ENCODE data around the gene KCNRG. TPM values are rescaled to one million over a fixed set of nuclear protein-coding genes. Genes with fewer than 3 reads are reported as not detected.
A peak's percentile ranks its signal among the peaks of the same experiment; 100 is the strongest.
"Not testable (repeated sequence)": the region's sequence is repeated elsewhere in the genome, so short reads cannot be mapped to it uniquely, and the experiment has no call there.

Gene KCNRG
- total RNA-seq, 1 donor from 2014 or later, result 3.1 TPM

DNA sequence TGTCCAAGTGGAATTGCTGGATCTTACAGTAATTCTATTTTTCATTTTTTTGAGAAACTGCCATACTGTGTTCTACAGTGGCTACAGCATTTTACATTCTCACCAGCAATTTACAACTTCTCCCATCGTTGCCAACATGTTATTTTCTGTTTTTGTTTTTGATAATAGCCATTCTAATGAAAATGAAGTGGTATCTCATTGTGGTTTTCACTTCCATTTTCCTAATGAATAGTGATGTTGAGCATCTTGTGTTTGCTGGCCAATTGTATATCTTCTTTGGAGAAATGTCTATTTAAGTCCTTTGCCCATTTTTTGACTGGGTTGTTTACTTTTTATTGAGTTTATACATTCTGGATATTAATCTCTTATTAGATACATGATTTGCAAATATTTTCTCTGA is 38.6 kb downstream of the KCNRG start:
- CTCF ChIA-PET, result no interaction called here
- POLR2A ChIA-PET, result no interaction called here
- intact Hi-C loops (cut with micrococcal nuclease), result no loop called here
- H3K4me3 Mint-ChIP-seq, result no peak overlapping the region
- H3K4me1 Mint-ChIP-seq, result peaks cover 32% of the 10 kb centered on the region
- H3K9me3 Mint-ChIP-seq, result no peaks in the 10 kb centered on the region
- H3K27me3 Mint-ChIP-seq, result no peaks in the 10 kb centered on the region
- DNase-seq, result no peak
- TF ChIP-seq, protein P1, sequence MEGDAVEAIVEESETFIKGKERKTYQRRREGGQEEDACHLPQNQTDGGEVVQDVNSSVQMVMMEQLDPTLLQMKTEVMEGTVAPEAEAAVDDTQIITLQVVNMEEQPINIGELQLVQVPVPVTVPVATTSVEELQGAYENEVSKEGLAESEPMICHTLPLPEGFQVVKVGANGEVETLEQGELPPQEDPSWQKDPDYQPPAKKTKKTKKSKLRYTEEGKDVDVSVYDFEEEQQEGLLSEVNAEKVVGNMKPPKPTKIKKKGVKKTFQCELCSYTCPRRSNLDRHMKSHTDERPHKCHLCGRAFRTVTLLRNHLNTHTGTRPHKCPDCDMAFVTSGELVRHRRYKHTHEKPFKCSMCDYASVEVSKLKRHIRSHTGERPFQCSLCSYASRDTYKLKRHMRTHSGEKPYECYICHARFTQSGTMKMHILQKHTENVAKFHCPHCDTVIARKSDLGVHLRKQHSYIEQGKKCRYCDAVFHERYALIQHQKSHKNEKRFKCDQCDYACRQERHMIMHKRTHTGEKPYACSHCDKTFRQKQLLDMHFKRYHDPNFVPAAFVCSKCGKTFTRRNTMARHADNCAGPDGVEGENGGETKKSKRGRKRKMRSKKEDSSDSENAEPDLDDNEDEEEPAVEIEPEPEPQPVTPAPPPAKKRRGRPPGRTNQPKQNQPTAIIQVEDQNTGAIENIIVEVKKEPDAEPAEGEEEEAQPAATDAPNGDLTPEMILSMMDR (IDR thresholded peaks at IDR 0.05), result no peak
- ATAC-seq (ENCODE audit: low read depth), result no peak
- peaks cover 51% of the 10 kb centered on the region for H3K36me3 Mint-ChIP-seq (ENCODE audit: low read depth)
- H3K27ac Mint-ChIP-seq, result no peak overlapping the region

DNA sequence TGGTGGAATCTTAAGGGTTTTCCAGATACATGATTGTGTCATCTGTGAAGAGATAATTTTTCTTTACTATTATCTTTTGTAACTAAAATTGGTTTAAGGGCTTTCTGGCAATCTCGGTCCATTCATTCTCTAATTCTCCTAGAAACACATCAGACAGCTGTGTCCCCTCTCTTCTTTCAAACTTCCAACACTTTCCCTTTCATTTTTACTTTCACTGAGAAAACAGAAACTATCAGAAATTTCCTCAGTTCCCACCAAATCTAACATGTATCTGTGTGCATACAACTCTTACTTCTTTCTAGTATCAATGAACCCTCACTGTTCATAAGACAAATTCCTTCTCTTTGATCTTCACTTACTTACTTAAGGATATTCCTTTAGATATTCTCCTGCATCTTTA is 40.2 kb downstream of the KCNRG start:
- peaks cover 32% of the 10 kb centered on the region for H3K4me1 Mint-ChIP-seq
- intact Hi-C loops (cut with micrococcal nuclease), result loop anchor here (5.0 kb wide), 1 partner anchor 38 kb away; the partner anchor contains the start of gene KCNRG
- DNase-seq (no peak), ATAC-seq (ENCODE audit: low read depth) (no peak)
- no peak overlapping the region for H3K4me3 Mint-ChIP-seq
- H3K36me3 Mint-ChIP-seq (ENCODE audit: low read depth), result peaks cover 57% of the 10 kb centered on the region
- CTCF ChIA-PET, result no interaction called here
- H3K27me3 Mint-ChIP-seq, result no peaks in the 10 kb centered on the region
- TF ChIP-seq, protein P1 (IDR thresholded peaks at IDR 0.05), result no peak
- POLR2A ChIA-PET, result no interaction called here
- no peaks in the 10 kb centered on the region for H3K9me3 Mint-ChIP-seq
- peak overlapping the region; percentile 8 for H3K27ac Mint-ChIP-seq

DNA sequence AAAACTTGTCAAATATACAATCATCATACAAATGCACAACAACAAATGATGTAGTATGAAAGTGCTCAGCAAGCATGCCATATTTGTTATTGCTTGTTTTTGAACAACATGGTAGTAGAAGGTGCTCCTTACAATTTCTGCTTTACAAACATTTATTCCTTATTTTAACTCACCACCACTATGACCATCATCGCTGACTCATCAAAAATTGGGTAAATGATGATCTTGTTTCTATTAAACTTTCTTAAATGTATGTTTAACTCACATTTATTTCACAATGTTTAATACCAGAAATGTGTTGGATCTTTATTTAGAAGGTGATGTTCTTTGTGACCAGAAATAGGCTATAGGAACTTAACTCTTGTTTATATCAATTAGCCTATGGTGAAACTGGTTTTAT is 45.5 kb downstream of the KCNRG start:
- Mint-ChIP-seq H3K4me3 (no peak overlapping the region), H3K4me1 (peaks cover 12% of the 10 kb centered on the region), H3K36me3 (ENCODE audit: low read depth) (peaks cover 36% of the 10 kb centered on the region), H3K27me3 (no peaks in the 10 kb centered on the region), H3K27ac (no peak overlapping the region), H3K9me3 (no peaks in the 10 kb centered on the region)
- CTCF ChIA-PET, result no interaction called here
- POLR2A ChIA-PET, result no interaction called here
- intact Hi-C loops (cut with micrococcal nuclease), result no loop called here
- TF ChIP-seq, protein P1 (IDR thresholded peaks at IDR 0.05), result no peak
- ATAC-seq (ENCODE audit: low read depth) (no peak), DNase-seq (no peak)

DNA sequence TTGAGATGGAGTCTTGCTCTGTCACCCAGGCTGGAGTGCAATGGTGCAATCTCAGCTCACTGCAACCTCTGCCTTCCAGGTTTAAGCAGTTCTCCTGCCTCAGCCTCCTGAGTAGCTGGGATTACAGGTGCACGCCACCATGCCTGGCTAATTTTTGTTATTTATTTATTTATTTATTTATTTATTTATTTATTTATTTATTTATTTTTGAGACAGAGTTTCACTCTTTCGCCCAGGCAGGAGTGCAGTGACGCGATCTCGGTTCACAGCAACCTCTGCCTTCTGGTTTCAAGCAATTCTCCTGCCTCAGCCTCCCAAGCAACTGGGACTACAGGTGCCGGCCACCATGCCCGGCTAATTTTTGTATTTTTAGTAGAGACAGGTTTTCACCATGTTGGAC is 47.1 kb downstream of the KCNRG start:
- ATAC-seq (ENCODE audit: low read depth); H3K4me1 Mint-ChIP-seq; POLR2A ChIA-PET; intact Hi-C loops (cut with micrococcal nuclease); H3K27me3 Mint-ChIP-seq; H3K9me3 Mint-ChIP-seq; H3K4me3 Mint-ChIP-seq; DNase-seq; H3K27ac Mint-ChIP-seq: not testable (repeated sequence)
- CTCF ChIA-PET, result interaction anchor here (1.2 kb wide), 1 partner anchor 325 kb away, joined by 3 read pairs; no protein-coding TSS in a partner anchor
- H3K36me3 Mint-ChIP-seq (ENCODE audit: low read depth), result peaks cover 46% of the 10 kb centered on the region

DNA sequence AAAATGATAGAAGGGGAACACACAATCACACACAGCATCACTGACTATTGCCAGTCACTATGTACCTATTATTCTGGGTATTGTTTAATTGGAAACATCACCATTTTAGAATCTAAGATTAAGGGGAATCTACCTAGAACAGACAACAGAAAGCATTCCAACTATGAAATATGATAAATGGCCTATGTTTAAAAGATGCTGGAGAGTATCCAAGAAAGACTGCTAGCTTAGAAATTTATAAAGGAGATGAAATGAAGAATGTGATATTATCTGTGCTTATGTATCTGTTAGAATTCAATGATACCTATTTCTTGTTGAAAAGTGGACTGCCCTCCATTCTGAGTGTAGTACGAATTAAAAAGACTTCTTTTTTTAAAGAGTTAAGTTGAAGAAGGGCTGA is 50.5 kb downstream of the KCNRG start:
- H3K4me1 Mint-ChIP-seq, result peaks cover 4% of the 10 kb centered on the region
- ChIA-PET CTCF (no interaction called here), POLR2A (interaction anchor here (0.9 to 2.1 kb wide), 3 partner anchors 15 to 69 kb away, joined by 3 to 9 read pairs (median 4); partner anchors contain the start of gene TRIM13)
- no peaks in the 10 kb centered on the region for H3K9me3 Mint-ChIP-seq
- no peak overlapping the region for H3K4me3 Mint-ChIP-seq
- DNase-seq (no peak), ATAC-seq (ENCODE audit: low read depth) (no peak)
- no peak overlapping the region for H3K27ac Mint-ChIP-seq
- TF ChIP-seq, protein P1 (IDR thresholded peaks at IDR 0.05), result no peak
- H3K27me3 Mint-ChIP-seq, result no peaks in the 10 kb centered on the region
- H3K36me3 Mint-ChIP-seq (ENCODE audit: low read depth), result peaks cover 49% of the 10 kb centered on the region
- intact Hi-C loops (cut with micrococcal nuclease), result no loop called here

DNA sequence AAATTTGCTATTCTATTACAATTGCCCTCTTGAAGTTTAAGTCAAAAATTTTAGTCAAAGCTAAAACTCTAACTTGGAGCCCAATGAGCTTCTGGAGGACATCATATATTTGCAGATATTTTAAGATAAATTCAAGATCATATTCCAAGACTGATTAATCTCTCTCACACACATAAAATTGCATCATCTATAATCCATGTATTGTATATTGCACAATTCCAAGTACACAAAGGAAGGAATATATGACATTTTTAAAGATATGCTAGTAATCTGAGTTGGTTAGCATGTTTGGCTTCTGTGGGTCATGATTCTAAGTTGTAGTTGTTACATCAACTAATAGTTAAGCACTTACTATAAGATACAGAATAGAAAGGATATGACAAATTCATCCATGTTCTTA is 53.3 kb downstream of the KCNRG start:
- POLR2A ChIA-PET, result interaction anchor here (2.9 to 27.6 kb wide), 2 partner anchors 11 to 58 kb away, joined by 8 to 1044 read pairs; no protein-coding TSS in a partner anchor
- CTCF ChIA-PET, result interaction anchor here (0.8 to 2.4 kb wide), 3 partner anchors 17 to 732 kb away, joined by 3 to 9 read pairs (median 3); partner anchors contain the start of gene TRIM13
- TF ChIP-seq, protein P1 (IDR thresholded peaks at IDR 0.05), result no peak
- no peaks in the 10 kb centered on the region for H3K27me3 Mint-ChIP-seq
- DNase-seq (no peak), ATAC-seq (ENCODE audit: low read depth) (no peak)
- H3K9me3 Mint-ChIP-seq, result no peaks in the 10 kb centered on the region
- peaks cover 22% of the 10 kb centered on the region for H3K4me1 Mint-ChIP-seq
- H3K4me3 Mint-ChIP-seq, result no peak overlapping the region
- no peak overlapping the region for H3K27ac Mint-ChIP-seq
- H3K36me3 Mint-ChIP-seq (ENCODE audit: low read depth), result peaks cover 60% of the 10 kb centered on the region
- intact Hi-C loops (cut with micrococcal nuclease), result loop anchor here (1.0 kb wide), 1 partner anchor 8 kb away; no protein-coding TSS in a partner anchor
